ENCODE results near the gene SLC16A2.
A peak's percentile ranks its signal among the peaks of the same experiment; 100 is the strongest.

The SLC16A2 gene

GRCh38 chrX:74421036-74421739 is at the start of gene SLC16A2:
SLC16A2 (plus strand) TSS chrX:74421493; CDS start chrX:74421638, 145 bp downstream.
- no peak for DNase-seq (ENCODE audit: low read depth)

GRCh38 chrX:74372272-74372671 is 49.0 kb upstream of the SLC16A2 start:
- DNase-seq (ENCODE audit: low read depth), result no peak

- DNase-seq (ENCODE audit: low read depth), result no peak
Observed at GRCh38 chrX:74377282-74377681, 44.0 kb upstream of the SLC16A2 start.

- peak; percentile 11 for DNase-seq (ENCODE audit: low read depth)
Observed at GRCh38 chrX:74382613-74383012, 38.7 kb upstream of the SLC16A2 start.

- DNase-seq (ENCODE audit: low read depth), result no peak
Observed at GRCh38 chrX:74383611-74384010, 37.7 kb upstream of the SLC16A2 start.

- no peak for DNase-seq (ENCODE audit: low read depth)
Observed at GRCh38 chrX:74389016-74389722, 32.1 kb upstream of the SLC16A2 start.

- DNase-seq (ENCODE audit: low read depth), result no peak
Observed at GRCh38 chrX:74395556-74395955, 25.7 kb upstream of the SLC16A2 start.

GRCh38 chrX:74405973-74406489 is 15.3 kb upstream of the SLC16A2 start:
- DNase-seq (ENCODE audit: low read depth), result no peak

GRCh38 chrX:74408304-74408703 is 13.0 kb upstream of the SLC16A2 start:
- DNase-seq (ENCODE audit: low read depth), result no peak

- DNase-seq (ENCODE audit: low read depth), result no peak
Observed at GRCh38 chrX:74419864-74420195, 1.5 kb upstream of the SLC16A2 start.

GRCh38 chrX:74420196-74421035 is 877 bp upstream of the SLC16A2 start:
- no peak for DNase-seq (ENCODE audit: low read depth)

- DNase-seq (ENCODE audit: low read depth), result no peak
Observed at GRCh38 chrX:74421740-74422352, 553 bp downstream of the SLC16A2 start.

GRCh38 chrX:74422576-74423288 is 1.4 kb downstream of the SLC16A2 start:
- DNase-seq (ENCODE audit: low read depth), result no peak

- no peak for DNase-seq (ENCODE audit: low read depth)
Observed at GRCh38 chrX:74423289-74423998, 2.2 kb downstream of the SLC16A2 start.

GRCh38 chrX:74426071-74426470 is 4.8 kb downstream of the SLC16A2 start:
- no peak for DNase-seq (ENCODE audit: low read depth)

- DNase-seq (ENCODE audit: low read depth), result no peak
Observed at GRCh38 chrX:74426615-74427014, 5.3 kb downstream of the SLC16A2 start.

- DNase-seq (ENCODE audit: low read depth), result no peak
Observed at GRCh38 chrX:74431797-74432196, 10.5 kb downstream of the SLC16A2 start.

- no peak for DNase-seq (ENCODE audit: low read depth)
Observed at GRCh38 chrX:74434336-74434735, 13.0 kb downstream of the SLC16A2 start.

- DNase-seq (ENCODE audit: low read depth), result no peak
Observed at GRCh38 chrX:74437530-74437929, 16.2 kb downstream of the SLC16A2 start.

GRCh38 chrX:74438764-74439163 is 17.5 kb downstream of the SLC16A2 start:
- DNase-seq (ENCODE audit: low read depth), result no peak

- DNase-seq (ENCODE audit: low read depth), result no peak
Observed at GRCh38 chrX:74445099-74445498, 23.8 kb downstream of the SLC16A2 start.
